Liver (tissue), 3 donors: ENCODE measurements around the gene ECHDC3.

ENCODE experiments used
- CTCF ChIP-seq: fragments of 150-350 bp; IDR thresholded peaks from 2 replicates; pipeline ENCODE4 v1.5.1; 2017; ENCODE audit warnings: improper control_type of control experiment, low read depth, low read length; ENCODE audit not compliant: missing input control
- GABPA ChIP-seq, 2 donors: IDR thresholded peaks in 1 of 2; conservative IDR thresholded peaks in 1 of 2; 2 replicates each; pipeline ENCODE4 v1.6.1; 2016; ENCODE audit warnings: antibody characterized with exemption in 2 of 2, mild to moderate bottlenecking in 1 of 2, moderate library complexity in 1 of 2
- HNF4G ChIP-seq: IDR thresholded peaks from 2 replicates; pipeline ENCODE4 v1.6.1; 2016; ENCODE audit warnings: antibody characterized with exemption
- MAX ChIP-seq: IDR thresholded peaks from 2 replicates; pipeline ENCODE4 v1.6.1; 2016; ENCODE audit warnings: antibody characterized with exemption
- TAF1 ChIP-seq: conservative IDR thresholded peaks from 2 replicates; pipeline ENCODE4 v1.6.1; 2016; ENCODE audit warnings: antibody characterized with exemption, mild to moderate bottlenecking
- ZBTB33 ChIP-seq: IDR thresholded peaks from 2 replicates; pipeline ENCODE4 v1.6.1; 2016; ENCODE audit warnings: antibody characterized with exemption
- donor health status: healthy.
- donor health status: healthy.

GRCh38 chr10:11776080-11776479 lies 33.9 kb downstream of the ECHDC3 start:
- TF ChIP-seq HNF4G, result no peak
- TF ChIP-seq GABPA (IDR thresholded peaks at IDR 0.05 in 1 of 2, conservative IDR thresholded peaks at IDR 0.05 in 1 of 2), result no peak
- TF ChIP-seq CTCF, result no peak
- TF ChIP-seq ZBTB33, result no peak
- no peak for TF ChIP-seq MAX
- no peak for TF ChIP-seq TAF1
